NCI-H82 (cell line): ENCODE data around the gene ARHGEF3.
A peak's percentile ranks its signal among the peaks of the same experiment; 100 is the strongest.

Source experiments
- DNase-seq: peaks from one replicate; lab custom pipeline; 2025; lab: John Stamatoyannopoulos, UW

ARHGEF3 gene

GRCh38 chr3:56682462-56683121 lies 119.2 kb downstream of the ARHGEF3 start:
- peak; percentile 81 for DNase-seq

GRCh38 chr3:56681984-56682461 lies 119.7 kb downstream of the ARHGEF3 start:
- DNase-seq = no peak

DNA sequence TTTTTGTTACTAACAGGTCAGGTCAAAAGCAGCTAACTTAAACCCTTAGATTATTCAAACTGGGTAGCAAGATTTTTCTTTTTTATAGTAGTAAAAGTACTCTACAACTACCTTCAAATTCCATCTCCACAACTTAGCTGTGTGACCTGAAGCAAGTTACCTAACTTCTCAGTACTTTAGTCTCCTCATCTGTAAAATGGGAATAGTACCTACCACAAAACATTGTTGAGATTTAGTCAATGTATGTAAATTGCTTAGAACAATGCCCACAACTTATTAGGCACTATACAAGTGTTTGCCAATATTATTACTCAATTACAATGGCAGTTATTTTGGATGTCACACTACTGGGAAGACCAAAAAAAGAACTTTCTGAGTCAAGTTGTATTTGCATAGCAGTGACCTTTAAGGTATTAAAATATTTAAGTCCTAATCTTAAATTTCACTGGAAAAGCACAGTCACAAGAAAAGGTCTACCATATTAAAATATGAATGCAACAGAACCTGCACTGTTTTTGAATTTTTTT lies 121.6 kb downstream of the ARHGEF3 start:
- DNase-seq = no peak
